ENCODE results near the gene FCRL2. TPM values are rescaled to one million over a fixed set of nuclear protein-coding genes. Genes with fewer than 3 reads are reported as not detected.

Gene FCRL2, protein sequence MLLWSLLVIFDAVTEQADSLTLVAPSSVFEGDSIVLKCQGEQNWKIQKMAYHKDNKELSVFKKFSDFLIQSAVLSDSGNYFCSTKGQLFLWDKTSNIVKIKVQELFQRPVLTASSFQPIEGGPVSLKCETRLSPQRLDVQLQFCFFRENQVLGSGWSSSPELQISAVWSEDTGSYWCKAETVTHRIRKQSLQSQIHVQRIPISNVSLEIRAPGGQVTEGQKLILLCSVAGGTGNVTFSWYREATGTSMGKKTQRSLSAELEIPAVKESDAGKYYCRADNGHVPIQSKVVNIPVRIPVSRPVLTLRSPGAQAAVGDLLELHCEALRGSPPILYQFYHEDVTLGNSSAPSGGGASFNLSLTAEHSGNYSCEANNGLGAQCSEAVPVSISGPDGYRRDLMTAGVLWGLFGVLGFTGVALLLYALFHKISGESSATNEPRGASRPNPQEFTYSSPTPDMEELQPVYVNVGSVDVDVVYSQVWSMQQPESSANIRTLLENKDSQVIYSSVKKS
- 0.18 TPM for total RNA-seq

DNA sequence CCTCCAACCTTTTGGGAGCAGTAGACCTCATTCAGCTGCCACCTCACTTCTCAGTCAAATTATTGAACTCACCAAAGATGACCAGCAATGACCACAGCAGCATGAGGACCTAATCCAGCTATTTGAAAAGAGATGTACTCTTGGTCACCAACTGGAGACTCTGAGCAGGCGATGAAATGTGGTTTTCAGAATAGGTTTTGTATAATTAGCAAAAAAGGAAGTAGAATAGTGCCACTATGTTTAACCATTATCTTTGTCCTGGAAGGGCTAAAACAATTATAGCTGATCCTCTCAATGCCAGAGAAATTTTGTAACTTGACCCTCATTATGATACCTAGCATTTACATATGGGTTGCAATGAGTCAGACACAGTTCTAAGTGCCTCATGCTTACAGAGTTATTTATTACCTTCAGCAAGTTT, at the start of gene FCRL2:
Gene FCRL2, minus strand, starts transcription at position 162 of the 421 bp plus-strand sequence. Its CDS starts 59 bp downstream, at position 103.

DNA sequence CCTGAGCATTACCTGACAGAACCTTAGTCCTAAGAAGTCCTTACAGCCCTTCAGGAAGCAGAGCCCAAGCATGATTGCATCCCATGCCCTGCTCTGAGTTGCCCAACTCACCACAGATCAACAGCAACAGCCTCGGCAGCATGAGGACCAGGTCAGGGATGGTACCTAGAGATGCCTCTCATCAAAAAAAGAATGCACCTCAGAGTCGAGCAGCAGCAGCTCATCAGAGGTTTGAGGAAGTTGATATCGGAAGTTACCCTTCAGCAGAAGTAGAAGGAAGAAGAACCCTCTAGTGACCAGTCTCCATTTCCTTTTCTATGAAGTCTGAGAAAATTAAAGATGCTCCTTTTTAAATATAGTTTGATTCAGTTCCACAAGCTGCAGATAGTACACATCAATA, 43.0 kb upstream of the FCRL2 start, which contains the start of gene FCRL1:
Gene FCRL1, minus strand, starts transcription at position 225 of the 400 bp plus-strand sequence. Its CDS starts 83 bp downstream, at position 142.

DNA sequence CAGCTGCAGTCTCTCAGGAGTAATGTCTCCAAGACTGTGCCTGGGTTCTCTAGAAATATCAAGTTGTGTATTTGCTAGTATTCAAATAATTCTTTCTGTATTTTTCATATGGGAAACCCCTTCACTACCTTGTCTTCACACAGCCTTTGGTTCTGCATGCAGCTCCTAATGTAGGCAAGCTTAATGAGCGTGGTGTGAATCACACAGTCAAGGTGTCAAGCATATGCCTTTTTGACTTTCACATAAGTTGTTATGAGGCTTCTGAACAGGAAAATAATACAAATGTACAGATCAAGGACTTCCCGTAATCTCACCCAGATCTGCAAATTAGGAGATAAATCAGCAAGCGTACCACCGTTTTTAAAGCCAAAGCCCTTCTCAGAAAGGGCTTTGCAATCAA, 76.2 kb downstream of the FCRL2 start, which contains the start of gene FCRL3:
Gene FCRL3, minus strand, starts transcription at position 38 of the 400 bp plus-strand sequence. CDS start 280 bp downstream, outside the sequence.

Other genes starting within 250 kb of the FCRL2 start
- gene FCRL5, start 224.6 kb downstream of the FCRL2 start, total RNA-seq, result 0.23 TPM
- not detected for gene FCRL4, start 179.0 kb downstream of the FCRL2 start, total RNA-seq
- gene FCRL3, start 76.4 kb downstream of the FCRL2 start, total RNA-seq, result 0.06 TPM
- gene FCRL1, start 43.0 kb upstream of the FCRL2 start, total RNA-seq, result 2.2 TPM
- gene CD5L, start 64.7 kb upstream of the FCRL2 start, total RNA-seq, result 0.35 TPM
- 120 TPM for gene KIRREL1, start 216.5 kb upstream of the FCRL2 start, total RNA-seq

Measured in metanephros (tissue), 1 donor.